Measurements from ENCODE around the gene WBP1L. TPM values are rescaled to one million over a fixed set of nuclear protein-coding genes. Genes with fewer than 3 reads are reported as not detected.

Gene WBP1L
- total and polyA plus RNA-seq, 2 of the 13 experiments (the other 11 are each of a cell fraction or from before 2014, with no cell fraction given) = 8.3 to 12.3 TPM

- TF ChIP-seq, protein P1, sequence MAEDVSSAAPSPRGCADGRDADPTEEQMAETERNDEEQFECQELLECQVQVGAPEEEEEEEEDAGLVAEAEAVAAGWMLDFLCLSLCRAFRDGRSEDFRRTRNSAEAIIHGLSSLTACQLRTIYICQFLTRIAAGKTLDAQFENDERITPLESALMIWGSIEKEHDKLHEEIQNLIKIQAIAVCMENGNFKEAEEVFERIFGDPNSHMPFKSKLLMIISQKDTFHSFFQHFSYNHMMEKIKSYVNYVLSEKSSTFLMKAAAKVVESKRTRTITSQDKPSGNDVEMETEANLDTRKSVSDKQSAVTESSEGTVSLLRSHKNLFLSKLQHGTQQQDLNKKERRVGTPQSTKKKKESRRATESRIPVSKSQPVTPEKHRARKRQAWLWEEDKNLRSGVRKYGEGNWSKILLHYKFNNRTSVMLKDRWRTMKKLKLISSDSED (CRISPR knock-in tag; IDR thresholded peaks at IDR 0.05) = no peak
- TF ChIP-seq ZNF816 (CRISPR knock-in tag; IDR thresholded peaks at IDR 0.05; ENCODE audit: borderline replicate concordance) = 0 out of 2 replicates have a peak, but pooled peaks have one; percentile 33
- TF ChIP-seq, protein P2, sequence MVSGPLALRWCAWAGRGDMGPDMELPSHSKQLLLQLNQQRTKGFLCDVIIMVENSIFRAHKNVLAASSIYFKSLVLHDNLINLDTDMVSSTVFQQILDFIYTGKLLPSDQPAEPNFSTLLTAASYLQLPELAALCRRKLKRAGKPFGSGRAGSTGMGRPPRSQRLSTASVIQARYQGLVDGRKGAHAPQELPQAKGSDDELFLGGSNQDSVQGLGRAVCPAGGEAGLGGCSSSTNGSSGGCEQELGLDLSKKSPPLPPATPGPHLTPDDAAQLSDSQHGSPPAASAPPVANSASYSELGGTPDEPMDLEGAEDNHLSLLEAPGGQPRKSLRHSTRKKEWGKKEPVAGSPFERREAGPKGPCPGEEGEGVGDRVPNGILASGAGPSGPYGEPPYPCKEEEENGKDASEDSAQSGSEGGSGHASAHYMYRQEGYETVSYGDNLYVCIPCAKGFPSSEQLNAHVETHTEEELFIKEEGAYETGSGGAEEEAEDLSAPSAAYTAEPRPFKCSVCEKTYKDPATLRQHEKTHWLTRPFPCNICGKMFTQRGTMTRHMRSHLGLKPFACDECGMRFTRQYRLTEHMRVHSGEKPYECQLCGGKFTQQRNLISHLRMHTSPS (CRISPR knock-in tag; IDR thresholded peaks at IDR 0.05; ENCODE audit: low read depth) = no peak
- no peak for TF ChIP-seq ZNF160 (CRISPR knock-in tag; IDR thresholded peaks at IDR 0.05)
- TF ChIP-seq PTBP1 (IDR thresholded peaks at IDR 0.05; ENCODE audit: low read depth, low read length, poor library complexity, severe bottlenecking) = no peak
- peak; percentile 76 for TF ChIP-seq ZMYM4 (CRISPR knock-in tag; IDR thresholded peaks at IDR 0.05)
- TF ChIP-seq ARHGAP35 (CRISPR knock-in tag; IDR thresholded peaks at IDR 0.05; ENCODE audit: borderline replicate concordance) = peak; percentile 51; the same call in 1 of the 2 replicates
- peak; percentile 41; the same call in 1 of the 2 replicates for TF ChIP-seq ZFP1 (CRISPR knock-in tag; IDR thresholded peaks at IDR 0.05)
- 0 out of 2 replicates have a peak, but pooled peaks have one; percentile 30 for TF ChIP-seq ZFP90 (CRISPR knock-in tag; IDR thresholded peaks at IDR 0.05; ENCODE audit: borderline replicate concordance)
- TF ChIP-seq ZGPAT (CRISPR knock-in tag; IDR thresholded peaks at IDR 0.05) = peak; percentile 72; the same call in 1 of the 2 replicates
- TF ChIP-seq KDM5A (IDR thresholded peaks at IDR 0.05; ENCODE audit: borderline replicate concordance, low read length) = peak; percentile 22; the same call in 1 of the 2 replicates
- TF ChIP-seq ATF6 (CRISPR knock-in tag; conservative IDR thresholded peaks at IDR 0.05) = 0 out of 2 replicates have a peak, but pooled peaks have one; percentile 29
- TF ChIP-seq SRY (CRISPR knock-in tag; IDR thresholded peaks at IDR 0.05) = no peak
- TF ChIP-seq AGO2 (optimal IDR thresholded peaks at IDR 0.05; ENCODE audit: low read depth, low read length) = peak; percentile 85
- no peak for TF ChIP-seq ZBTB39 (CRISPR knock-in tag; IDR thresholded peaks at IDR 0.05)
- TF ChIP-seq GABPB1 (CRISPR knock-in tag; IDR thresholded peaks at IDR 0.05) = peak; percentile 87
- peak; percentile 50; the same call in 1 of the 2 replicates for TF ChIP-seq ZNF350 (CRISPR knock-in tag; IDR thresholded peaks at IDR 0.05; ENCODE audit: borderline replicate concordance, low read depth)
- no peak for TF ChIP-seq ZNF891 (CRISPR knock-in tag; IDR thresholded peaks at IDR 0.05)
- TF ChIP-seq ZNF614 (CRISPR knock-in tag; IDR thresholded peaks at IDR 0.05; ENCODE audit: borderline replicate concordance) = 0 out of 2 replicates have a peak, but pooled peaks have one; percentile 32
These were observed at the start of gene WBP1L (continued) for GRCh38 chr10:102743588-102744373.
